Measurements from ENCODE around the gene PPP2R5A. TPM values are rescaled to one million over a fixed set of nuclear protein-coding genes. Genes with fewer than 3 reads are reported as not detected.
"Not testable (repeated sequence)": the region's sequence is repeated elsewhere in the genome, so short reads cannot be mapped to it uniquely, and the experiment has no call there.

The PPP2R5A gene
- total and polyA plus RNA-seq, 3 donors from 2014 or later = 19.9 to 37.8 (median 26.9) TPM

- H3K9me3 ChIP-seq = no peaks in the 10 kb centered on the region
- DNase-seq = no peak
- H3K4me1 ChIP-seq = no peaks in the 10 kb centered on the region
- H3K36me3 ChIP-seq (ENCODE audit: low read depth, missing control alignments) = no peaks in the 10 kb centered on the region
- H3K27me3 ChIP-seq = no peaks in the 10 kb centered on the region
- no peak overlapping the region for H3K27ac ChIP-seq
- H3K4me3 ChIP-seq = no peak overlapping the region
- TF ChIP-seq CTCF (IDR thresholded peaks at IDR 0.05) (no peak), POLR2A (IDR thresholded peaks at IDR 0.05) (no peak)
- 95 to 97% methylated on average over 6 of the region's 6 CpGs for WGBS, 2 donors
- intact Hi-C loops (cut with DNase I; ENCODE audit: low total_unique reads) = no loop called here
Observed at GRCh38 chr1:212302745-212303383, 17.7 kb downstream of the PPP2R5A start.

- H3K4me1 ChIP-seq = no peaks in the 10 kb centered on the region
- intact Hi-C loops (cut with DNase I; ENCODE audit: low total_unique reads) = no loop called here
- DNase-seq = no peak
Observed at GRCh38 chr1:212305342-212305741, 20.1 kb downstream of the PPP2R5A start.

GRCh38 chr1:212305984-212306452 lies 20.8 kb downstream of the PPP2R5A start:
- H3K36me3 ChIP-seq (ENCODE audit: low read depth, missing control alignments); H3K27me3 ChIP-seq; DNase-seq; H3K9me3 ChIP-seq; H3K4me1 ChIP-seq; intact Hi-C loops (cut with DNase I; ENCODE audit: low total_unique reads); H3K4me3 ChIP-seq; H3K27ac ChIP-seq: not testable (repeated sequence)
- WGBS, 2 donors = 83 to 84% methylated on average over 7 of the region's 7 CpGs

More at GRCh38 chr1:212305342-212305741, 20.1 kb downstream of the PPP2R5A start:
- no peaks in the 10 kb centered on the region for H3K9me3 ChIP-seq
- H3K27ac ChIP-seq = no peak overlapping the region
- H3K36me3 ChIP-seq (ENCODE audit: low read depth, missing control alignments) = no peaks in the 10 kb centered on the region
- no peak overlapping the region for H3K4me3 ChIP-seq
- TF ChIP-seq CTCF (IDR thresholded peaks at IDR 0.05) (no peak), POLR2A (IDR thresholded peaks at IDR 0.05) (no peak)
- H3K27me3 ChIP-seq = no peaks in the 10 kb centered on the region

GRCh38 chr1:212309967-212310366 lies 24.8 kb downstream of the PPP2R5A start:
- intact Hi-C loops (cut with DNase I; ENCODE audit: low total_unique reads) = no loop called here
- DNase-seq = no peak
- TF ChIP-seq CTCF (IDR thresholded peaks at IDR 0.05) = no peak
- TF ChIP-seq POLR2A (IDR thresholded peaks at IDR 0.05) = no peak
- H3K4me3 ChIP-seq = no peak overlapping the region
- no peaks in the 10 kb centered on the region for H3K27me3 ChIP-seq
- H3K9me3 ChIP-seq = no peaks in the 10 kb centered on the region
- H3K36me3 ChIP-seq (ENCODE audit: low read depth, missing control alignments) = no peaks in the 10 kb centered on the region
- no peaks in the 10 kb centered on the region for H3K4me1 ChIP-seq
- no peak overlapping the region for H3K27ac ChIP-seq

GRCh38 chr1:212310383-212310782 lies 25.2 kb downstream of the PPP2R5A start:
- intact Hi-C loops (cut with DNase I; ENCODE audit: low total_unique reads) = no loop called here
- 74 to 77% methylated on average over 3 of the region's 3 CpGs for WGBS, 2 donors

More at GRCh38 chr1:212310383-212310782, 25.2 kb downstream of the PPP2R5A start:
- Histone ChIP-seq H3K9me3 (no peaks in the 10 kb centered on the region), H3K27me3 (no peaks in the 10 kb centered on the region), H3K27ac (no peak overlapping the region), H3K36me3 (ENCODE audit: low read depth, missing control alignments) (no peaks in the 10 kb centered on the region), H3K4me3 (no peak overlapping the region), H3K4me1 (no peaks in the 10 kb centered on the region)
- DNase-seq = no peak
- no peak for TF ChIP-seq CTCF (IDR thresholded peaks at IDR 0.05)
- no peak for TF ChIP-seq POLR2A (IDR thresholded peaks at IDR 0.05)
